T-helper 2 cell (primary cell): ENCODE data around the gene OGFOD2.

Experiments
- DNase-seq, 5 experiments: peaks; one replicate each; pipeline versions ENCODE4 v3.0.0 to v3.0.0-alpha.2; 2012 to 2022

OGFOD2 gene

GRCh38 chr12:122989225-122989839, 14.3 kb downstream of the OGFOD2 start:
- DNase-seq: no peak

GRCh38 chr12:122989874-122990419, 14.9 kb downstream of the OGFOD2 start:
- DNase-seq: no peak

GRCh38 chr12:122990561-122990960, 15.5 kb downstream of the OGFOD2 start:
- DNase-seq: no peak

GRCh38 chr12:122990961-122991622, 16.0 kb downstream of the OGFOD2 start:
- no peak for DNase-seq

- DNase-seq: no peak
Measured at GRCh38 chr12:122991623-122992275, 16.7 kb downstream of the OGFOD2 start.

- no peak for DNase-seq
Measured at GRCh38 chr12:122992386-122992785, 17.3 kb downstream of the OGFOD2 start.

- DNase-seq: no peak
Measured at GRCh38 chr12:122994140-122994675, 19.2 kb downstream of the OGFOD2 start.

GRCh38 chr12:122994781-122995502, 19.9 kb downstream of the OGFOD2 start:
- DNase-seq: no peak

GRCh38 chr12:122995503-122996187, 20.6 kb downstream of the OGFOD2 start:
- DNase-seq: no peak

GRCh38 chr12:122996188-122996601, 21.2 kb downstream of the OGFOD2 start:
- no peak for DNase-seq

- no peak for DNase-seq
Measured at GRCh38 chr12:122996621-122997342, 21.7 kb downstream of the OGFOD2 start.

- DNase-seq: no peak
Measured at GRCh38 chr12:122997343-122998250, 22.6 kb downstream of the OGFOD2 start.

GRCh38 chr12:122998316-122998715, 23.3 kb downstream of the OGFOD2 start:
- no peak for DNase-seq

GRCh38 chr12:122999196-122999946, 24.3 kb downstream of the OGFOD2 start:
- no peak for DNase-seq

- no peak for DNase-seq
Measured at GRCh38 chr12:122999986-123000420, 25.0 kb downstream of the OGFOD2 start.

- DNase-seq: no peak
Measured at GRCh38 chr12:123000578-123000977, 25.5 kb downstream of the OGFOD2 start.

- no peak for DNase-seq
Measured at GRCh38 chr12:123001464-123001863, 26.4 kb downstream of the OGFOD2 start.

- DNase-seq: no peak
Measured at GRCh38 chr12:123003257-123003656, 28.2 kb downstream of the OGFOD2 start.

- no peak for DNase-seq
Measured at GRCh38 chr12:123004287-123004686, 29.2 kb downstream of the OGFOD2 start.
